DMS53 treated with DMSO at 0.1 percent for 48 hours (cell line): ENCODE data around the gene LENG8.

Experiments used
- DNase-seq: peaks from one replicate; lab custom pipeline; 2025; ENCODE audit not compliant: unreplicated experiment; lab: John Stamatoyannopoulos, UW

Gene LENG8

GRCh38 chr19:54422136-54422535 is 26.9 kb upstream of the LENG8 start:
- no peak for DNase-seq

GRCh38 chr19:54424201-54424600 is 24.8 kb upstream of the LENG8 start:
- DNase-seq = no peak

GRCh38 chr19:54424660-54425381 is 24.2 kb upstream of the LENG8 start:
- DNase-seq = no peak

- DNase-seq = no peak
These were observed 23.6 kb upstream of the LENG8 start for GRCh38 chr19:54425382-54425723.

GRCh38 chr19:54426291-54426931 is 22.6 kb upstream of the LENG8 start:
- DNase-seq = no peak

GRCh38 chr19:54427586-54427985 is 21.4 kb upstream of the LENG8 start:
- no peak for DNase-seq

- DNase-seq = no peak
These were observed 20.4 kb upstream of the LENG8 start for GRCh38 chr19:54428323-54429175.

GRCh38 chr19:54429176-54429495 is 19.9 kb upstream of the LENG8 start:
- no peak for DNase-seq

GRCh38 chr19:54429545-54430227 is 19.3 kb upstream of the LENG8 start:
- DNase-seq = no peak

GRCh38 chr19:54430306-54431254 is 18.4 kb upstream of the LENG8 start:
- DNase-seq = no peak

- DNase-seq = no peak
These were observed 17.7 kb upstream of the LENG8 start for GRCh38 chr19:54431255-54431838.

- no peak for DNase-seq
These were observed 16.8 kb upstream of the LENG8 start for GRCh38 chr19:54432144-54432738.

GRCh38 chr19:54433697-54434096 is 15.3 kb upstream of the LENG8 start:
- no peak for DNase-seq

GRCh38 chr19:54434112-54434872 is 14.7 kb upstream of the LENG8 start:
- DNase-seq = no peak

GRCh38 chr19:54434873-54435214 is 14.2 kb upstream of the LENG8 start:
- DNase-seq = no peak

GRCh38 chr19:54435551-54436016 is 13.4 kb upstream of the LENG8 start:
- DNase-seq = no peak

- DNase-seq = no peak
These were observed 12.9 kb upstream of the LENG8 start for GRCh38 chr19:54436031-54436523.

GRCh38 chr19:54436628-54437252 is 12.3 kb upstream of the LENG8 start:
- no peak for DNase-seq
